ENCODE data around the gene NFYC. TPM values are rescaled to one million over a fixed set of nuclear protein-coding genes. Genes with fewer than 3 reads are reported as not detected.
A peak's percentile ranks its signal among the peaks of the same experiment; 100 is the strongest.

Gene NFYC
- total RNA-seq, 2 experiments from 2014 or later = 52.6 to 61.7 TPM

GRCh38 chr1:40753142-40753882, 61.8 kb downstream of the NFYC start:
- H3K27me3 Mint-ChIP-seq = no peaks in the 10 kb centered on the region
- peaks cover 34% of the 10 kb centered on the region for H3K36me3 Mint-ChIP-seq
- peak; percentile 27 for DNase-seq
- peak overlapping the region; percentile 33 for H3K4me3 Mint-ChIP-seq
- H3K4me1 Mint-ChIP-seq (ENCODE audit: low read depth) = peaks cover 25% of the 10 kb centered on the region
- intact Hi-C loops (cut with micrococcal nuclease) = loop anchor here (1.0 kb wide), 2 partner anchors 11 to 59 kb away; no protein-coding TSS in a partner anchor
- no peaks in the 10 kb centered on the region for H3K9me3 Mint-ChIP-seq
- ChIA-PET POLR2A (interaction anchor here (0.7 to 1.8 kb wide), 5 partner anchors 11 to 62 kb away, joined by 3 to 7 read pairs (median 3); partner anchors contain the start of gene NFYC), CTCF (interaction anchor here (0.6 to 1.9 kb wide), 5 partner anchors 12 to 237 kb away, joined by 3 to 8 read pairs (median 3); no protein-coding TSS in a partner anchor)
- H3K27ac Mint-ChIP-seq = peak overlapping the region; percentile 82

- Mint-ChIP-seq H3K27ac (no peak overlapping the region), H3K36me3 (peaks cover 35% of the 10 kb centered on the region), H3K9me3 (no peaks in the 10 kb centered on the region), H3K4me1 (ENCODE audit: low read depth) (peaks cover 25% of the 10 kb centered on the region), H3K4me3 (no peak overlapping the region), H3K27me3 (no peaks in the 10 kb centered on the region)
- CTCF ChIA-PET = interaction anchor here (0.9 to 4.2 kb wide), 2 partner anchors 11 to 19 kb away, joined by 3 to 28 read pairs; no protein-coding TSS in a partner anchor
- POLR2A ChIA-PET = interaction anchor here (0.9 to 1.3 kb wide), 3 partner anchors 10 to 63 kb away, joined by 3 to 7 read pairs (median 3); partner anchors contain the start of gene NFYC
- intact Hi-C loops (cut with micrococcal nuclease) = no loop called here
- no peak for DNase-seq
Measured at GRCh38 chr1:40754201-40754600, 62.7 kb downstream of the NFYC start.

- no peak overlapping the region for H3K27ac Mint-ChIP-seq
- DNase-seq = no peak
- ChIA-PET CTCF (interaction anchor here (1.3 to 4.2 kb wide), 2 partner anchors 18 to 194 kb away, joined by 3 to 28 read pairs; no protein-coding TSS in a partner anchor), POLR2A (no interaction called here)
- peaks cover 25% of the 10 kb centered on the region for H3K4me1 Mint-ChIP-seq (ENCODE audit: low read depth)
- peaks cover 42% of the 10 kb centered on the region for H3K36me3 Mint-ChIP-seq
- no peak overlapping the region for H3K4me3 Mint-ChIP-seq
- no peaks in the 10 kb centered on the region for H3K9me3 Mint-ChIP-seq
- intact Hi-C loops (cut with micrococcal nuclease) = no loop called here
- H3K27me3 Mint-ChIP-seq = no peaks in the 10 kb centered on the region
Measured at GRCh38 chr1:40755067-40755466, 63.6 kb downstream of the NFYC start.

- no peaks in the 10 kb centered on the region for H3K9me3 Mint-ChIP-seq
- POLR2A ChIA-PET = no interaction called here
- H3K36me3 Mint-ChIP-seq = peaks cover 35% of the 10 kb centered on the region
Measured at GRCh38 chr1:40756523-40756922, 65.0 kb downstream of the NFYC start.

GRCh38 chr1:40757084-40757483, 65.6 kb downstream of the NFYC start:
- Mint-ChIP-seq H3K4me3 (no peak overlapping the region), H3K9me3 (no peaks in the 10 kb centered on the region), H3K27me3 (no peaks in the 10 kb centered on the region), H3K36me3 (peaks cover 35% of the 10 kb centered on the region), H3K4me1 (ENCODE audit: low read depth) (peaks cover 19% of the 10 kb centered on the region), H3K27ac (no peak overlapping the region)
- ChIA-PET POLR2A (no interaction called here), CTCF (interaction anchor here (4.2 kb wide), 1 partner anchor 16 kb away, joined by 28 read pairs; no protein-coding TSS in a partner anchor)
- intact Hi-C loops (cut with micrococcal nuclease) = no loop called here
- no peak for DNase-seq

More at GRCh38 chr1:40756523-40756922, 65.0 kb downstream of the NFYC start:
- Mint-ChIP-seq H3K27me3 (no peaks in the 10 kb centered on the region), H3K27ac (no peak overlapping the region), H3K4me1 (ENCODE audit: low read depth) (peaks cover 23% of the 10 kb centered on the region), H3K4me3 (no peak overlapping the region)
- no peak for DNase-seq
- intact Hi-C loops (cut with micrococcal nuclease) = no loop called here
- CTCF ChIA-PET = interaction anchor here (4.2 kb wide), 1 partner anchor 17 kb away, joined by 28 read pairs; no protein-coding TSS in a partner anchor

GRCh38 chr1:40758004-40758403, 66.5 kb downstream of the NFYC start:
- peaks cover 37% of the 10 kb centered on the region for H3K36me3 Mint-ChIP-seq
- H3K4me3 Mint-ChIP-seq = no peak overlapping the region
- peaks cover 19% of the 10 kb centered on the region for H3K4me1 Mint-ChIP-seq (ENCODE audit: low read depth)
- no peak overlapping the region for H3K27ac Mint-ChIP-seq
- ChIA-PET POLR2A (no interaction called here), CTCF (interaction anchor here (4.2 kb wide), 1 partner anchor 15 kb away, joined by 28 read pairs; no protein-coding TSS in a partner anchor)
- DNase-seq = no peak
- intact Hi-C loops (cut with micrococcal nuclease) = no loop called here
- no peaks in the 10 kb centered on the region for H3K27me3 Mint-ChIP-seq
- no peaks in the 10 kb centered on the region for H3K9me3 Mint-ChIP-seq

GRCh38 chr1:40758578-40759343, 67.3 kb downstream of the NFYC start:
- Mint-ChIP-seq H3K4me3 (no peak overlapping the region), H3K27ac (no peak overlapping the region), H3K27me3 (no peaks in the 10 kb centered on the region), H3K9me3 (no peaks in the 10 kb centered on the region), H3K36me3 (peaks cover 35% of the 10 kb centered on the region), H3K4me1 (ENCODE audit: low read depth) (peaks cover 19% of the 10 kb centered on the region)
- intact Hi-C loops (cut with micrococcal nuclease) = no loop called here
- DNase-seq = no peak
- ChIA-PET POLR2A (no interaction called here), CTCF (interaction anchor here (4.2 kb wide), 1 partner anchor 14 kb away, joined by 28 read pairs; no protein-coding TSS in a partner anchor)

- Mint-ChIP-seq H3K4me3 (no peak overlapping the region), H3K36me3 (peaks cover 41% of the 10 kb centered on the region), H3K27me3 (no peaks in the 10 kb centered on the region), H3K27ac (no peak overlapping the region), H3K4me1 (ENCODE audit: low read depth) (peaks cover 32% of the 10 kb centered on the region), H3K9me3 (no peaks in the 10 kb centered on the region)
- intact Hi-C loops (cut with micrococcal nuclease) = no loop called here
- ChIA-PET POLR2A (no interaction called here), CTCF (interaction anchor here (1.4 kb wide), 1 partner anchor 12 kb away, joined by 3 read pairs; no protein-coding TSS in a partner anchor)
- no peak for DNase-seq
Measured at GRCh38 chr1:40760984-40761383, 69.5 kb downstream of the NFYC start.

- no peak overlapping the region for H3K4me3 Mint-ChIP-seq
- H3K9me3 Mint-ChIP-seq = no peaks in the 10 kb centered on the region
- H3K27ac Mint-ChIP-seq = peak overlapping the region; percentile 11
- H3K4me1 Mint-ChIP-seq (ENCODE audit: low read depth) = peaks cover 32% of the 10 kb centered on the region
- H3K36me3 Mint-ChIP-seq = peaks cover 49% of the 10 kb centered on the region
- ChIA-PET CTCF (interaction anchor here (1.5 to 4.5 kb wide), 2 partner anchors 12 to 190 kb away, joined by 5 to 62 read pairs; no protein-coding TSS in a partner anchor), POLR2A (no interaction called here)
- intact Hi-C loops (cut with micrococcal nuclease) = no loop called here
- DNase-seq = no peak
- H3K27me3 Mint-ChIP-seq = no peaks in the 10 kb centered on the region
Measured at GRCh38 chr1:40762144-40762923, 70.8 kb downstream of the NFYC start.

GRCh38 chr1:40763742-40764532, 72.4 kb downstream of the NFYC start:
- no peaks in the 10 kb centered on the region for H3K9me3 Mint-ChIP-seq
- peaks cover 32% of the 10 kb centered on the region for H3K4me1 Mint-ChIP-seq (ENCODE audit: low read depth)
- H3K27me3 Mint-ChIP-seq = no peaks in the 10 kb centered on the region
- no peak overlapping the region for H3K4me3 Mint-ChIP-seq
- H3K36me3 Mint-ChIP-seq = peaks cover 51% of the 10 kb centered on the region
- ChIA-PET POLR2A (interaction anchor here (0.8 to 1.9 kb wide), 5 partner anchors 10 to 81 kb away, joined by 3 to 6 read pairs (median 4); partner anchors contain the start of gene NFYC), CTCF (interaction anchor here (0.9 to 4.5 kb wide), 7 partner anchors 10 to 189 kb away, joined by 3 to 62 read pairs (median 5); no protein-coding TSS in a partner anchor)
- DNase-seq = peak; percentile 18
- intact Hi-C loops (cut with micrococcal nuclease) = loop anchor here (1.0 to 2.0 kb wide), 2 partner anchors 22 to 65 kb away; no protein-coding TSS in a partner anchor
- H3K27ac Mint-ChIP-seq = peak overlapping the region; percentile 78

All from activated CD4-positive, alpha-beta memory T cell treated with anti-CD3 and anti-CD28 coated beads for 36 hours (primary cell).